Neural progenitor cell (in vitro differentiated cells): Measurements from ENCODE around the gene SPOCK1. TPM values are rescaled to one million over a fixed set of nuclear protein-coding genes. Genes with fewer than 3 reads are reported as not detected.

Experiments used
- DNase-seq: peaks from one replicate; pipeline ENCODE4 v3.0.0-alpha.2; 2016; ENCODE audit warnings: low spot score
- H2AFZ ChIP-seq: fragments of 200-600 bp; sonication (generic); replicated peaks from 2 replicates; pipeline ENCODE4 v1.6.1; 2016; ENCODE audit warnings: antibody characterized with exemption
- H3F3A ChIP-seq: fragments of 200-600 bp; sonication (generic); 2 replicates; pipeline ENCODE4 v1.6.1; 2016; ENCODE audit warnings: antibody characterized with exemption, low read depth
- H3K27ac ChIP-seq: fragments of 200-600 bp; sonication (generic); 2 replicates; pipeline ENCODE4 v1.5.1; 2016; ENCODE audit warnings: mild to moderate bottlenecking
- H3K27me3 ChIP-seq: fragments of 200-600 bp; sonication (generic); 2 replicates; pipeline ENCODE4 v1.6.1; 2016; ENCODE audit warnings: mild to moderate bottlenecking, moderate library complexity
- H3K36me3 ChIP-seq: fragments of 200-600 bp; sonication (generic); 2 replicates; pipeline ENCODE4 v1.5.1; 2016
- H3K4me1 ChIP-seq: fragments of 200-600 bp; sonication (generic); 2 replicates; pipeline ENCODE4 v1.6.1; 2016; ENCODE audit warnings: mixed run types
- H3K4me2 ChIP-seq: fragments of 200-600 bp; sonication (generic); 2 replicates; pipeline ENCODE4 v1.6.1; 2016
- H3K4me3 ChIP-seq: fragments of 200-600 bp; sonication (generic); 2 replicates; pipeline ENCODE4 v1.5.1; 2016
- H3K79me2 ChIP-seq: fragments of 200-600 bp; sonication (generic); 2 replicates; pipeline ENCODE4 v1.6.1; 2016; ENCODE audit warnings: low read depth
- H3K9ac ChIP-seq: fragments of 200-600 bp; sonication (generic); 2 replicates; pipeline ENCODE4 v1.6.1; 2016
- H3K9me3 ChIP-seq: fragments of 200-600 bp; sonication (generic); 2 replicates; pipeline ENCODE4 v1.5.1; 2016; ENCODE audit warnings: low read depth
- H4K20me1 ChIP-seq: fragments of 200-600 bp; sonication (generic); 2 replicates; pipeline ENCODE4 v1.6.1; 2016; ENCODE audit warnings: low read depth
- H3K27ac Mint-ChIP-seq: 3 replicates; pipeline ENCODE4 v1.8.0; 2021; ENCODE audit warnings: mixed read lengths
- H3K27me3 Mint-ChIP-seq: 2 replicates; pipeline ENCODE4 v1.8.0; 2022; ENCODE audit warnings: low read depth, mild to moderate bottlenecking, inconsistent platforms, moderate library complexity, mixed read lengths; ENCODE audit not compliant: insufficient read depth
- H3K36me3 Mint-ChIP-seq: 3 replicates; pipeline ENCODE4 v1.8.0; 2021; ENCODE audit warnings: mixed read lengths
- H3K4me1 Mint-ChIP-seq: 3 replicates; pipeline ENCODE4 v1.8.0; 2021; ENCODE audit warnings: mixed read lengths
- H3K4me3 Mint-ChIP-seq: 3 replicates; pipeline ENCODE4 v1.8.0; 2021; ENCODE audit warnings: mild to moderate bottlenecking, moderate library complexity, mixed read lengths
- H3K9me3 Mint-ChIP-seq: 3 replicates; pipeline ENCODE4 v1.8.0; 2020; ENCODE audit warnings: mixed read lengths
- CTCF ChIP-seq: fragments of 200-600 bp; sonication (generic); IDR thresholded peaks from 2 replicates; pipeline ENCODE4 v1.5.1; 2017; ENCODE audit warnings: antibody characterized with exemption, mild to moderate bottlenecking
- EZH2 ChIP-seq: fragments of 200-600 bp; sonication (generic); IDR thresholded peaks from 2 replicates; pipeline ENCODE4 v1.6.1; 2017; ENCODE audit warnings: antibody characterized with exemption, mild to moderate bottlenecking, moderate library complexity
- EZH2phosphoT487 ChIP-seq: fragments of 200-600 bp; sonication (generic); IDR thresholded peaks from 2 replicates; pipeline ENCODE4 v1.6.1; 2017; ENCODE audit warnings: antibody characterized with exemption
- total RNA-seq: library from RNA; depleted of rRNA; stranded (reverse); fragments of >200 nt; gene quantifications from 2 replicates; pipeline ENCODE4 v1.2.3, GENCODE V29; 2015; ENCODE audit warnings: low replicate concordance

The SPOCK1 gene
- total RNA-seq, 1 donor from 2014 or later, result 6.9 TPM

- Histone ChIP-seq H3K27ac (no peak overlapping the region), H3K4me3 (no peak overlapping the region), H3K4me2 (no peak overlapping the region), H3K4me1 (no peaks in the 10 kb centered on the region), H4K20me1 (no peaks in the 10 kb centered on the region), H3K79me2 (no peaks in the 10 kb centered on the region), H3K9ac (no peak overlapping the region), H3K27me3 (no peaks in the 10 kb centered on the region), H3F3A (no peaks in the 10 kb centered on the region), H2AFZ (no peak overlapping the region), H3K9me3 (no peaks in the 10 kb centered on the region), H3K36me3 (no peaks in the 10 kb centered on the region)
- no peaks in the 10 kb centered on the region for H3K4me1 Mint-ChIP-seq
- no peaks in the 10 kb centered on the region for H3K9me3 Mint-ChIP-seq
- no peaks in the 10 kb centered on the region for H3K36me3 Mint-ChIP-seq
- peaks cover 5% of the 10 kb centered on the region for H3K27me3 Mint-ChIP-seq
- no peak for DNase-seq
- H3K27ac Mint-ChIP-seq, result no peak overlapping the region
- H3K4me3 Mint-ChIP-seq, result no peak overlapping the region
- TF ChIP-seq EZH2phosphoT487, result no peak
- no peak for TF ChIP-seq CTCF
- no peak for TF ChIP-seq EZH2
These were observed 143.0 kb downstream of the SPOCK1 start for GRCh38 chr5:137356127-137356526.

GRCh38 chr5:137355708-137356107 lies 143.4 kb downstream of the SPOCK1 start:
- Histone ChIP-seq H3K4me2 (no peak overlapping the region), H3K4me1 (no peaks in the 10 kb centered on the region), H3K9me3 (no peaks in the 10 kb centered on the region), H3K9ac (no peak overlapping the region), H3K79me2 (no peaks in the 10 kb centered on the region), H3F3A (no peaks in the 10 kb centered on the region), H3K4me3 (no peak overlapping the region), H2AFZ (no peak overlapping the region), H4K20me1 (no peaks in the 10 kb centered on the region), H3K27me3 (no peaks in the 10 kb centered on the region), H3K36me3 (no peaks in the 10 kb centered on the region), H3K27ac (no peak overlapping the region)
- Mint-ChIP-seq H3K4me1 (no peaks in the 10 kb centered on the region), H3K36me3 (no peaks in the 10 kb centered on the region), H3K4me3 (no peak overlapping the region), H3K27me3 (peaks cover 5% of the 10 kb centered on the region), H3K27ac (no peak overlapping the region), H3K9me3 (no peaks in the 10 kb centered on the region)
- DNase-seq, result no peak
- no peak for TF ChIP-seq EZH2
- TF ChIP-seq CTCF, result no peak
- no peak for TF ChIP-seq EZH2phosphoT487

- no peaks in the 10 kb centered on the region for H3K9me3 Mint-ChIP-seq
- H3K36me3 Mint-ChIP-seq, result no peaks in the 10 kb centered on the region
- peaks cover 6% of the 10 kb centered on the region for H3K27me3 Mint-ChIP-seq
- Histone ChIP-seq H3K27ac (no peak overlapping the region), H3K36me3 (no peaks in the 10 kb centered on the region), H3K9me3 (no peaks in the 10 kb centered on the region), H3K4me2 (no peak overlapping the region), H3K27me3 (no peaks in the 10 kb centered on the region), H3K9ac (no peak overlapping the region), H3K79me2 (no peaks in the 10 kb centered on the region), H4K20me1 (no peaks in the 10 kb centered on the region), H3K4me1 (no peaks in the 10 kb centered on the region), H2AFZ (no peak overlapping the region), H3F3A (no peaks in the 10 kb centered on the region), H3K4me3 (no peak overlapping the region)
- peaks cover 6% of the 10 kb centered on the region for H3K4me1 Mint-ChIP-seq
- TF ChIP-seq EZH2 (no peak), CTCF (no peak), EZH2phosphoT487 (no peak)
- H3K4me3 Mint-ChIP-seq, result no peak overlapping the region
- DNase-seq, result no peak
- no peak overlapping the region for H3K27ac Mint-ChIP-seq
These were observed 147.0 kb downstream of the SPOCK1 start for GRCh38 chr5:137352095-137352494.

- no peak overlapping the region for H2AFZ ChIP-seq
- no peaks in the 10 kb centered on the region for H4K20me1 ChIP-seq
- no peaks in the 10 kb centered on the region for H3K36me3 ChIP-seq
- Mint-ChIP-seq H3K36me3 (no peaks in the 10 kb centered on the region), H3K4me3 (no peak overlapping the region), H3K9me3 (no peaks in the 10 kb centered on the region), H3K4me1 (peaks cover 19% of the 10 kb centered on the region), H3K27ac (no peak overlapping the region), H3K27me3 (peaks cover 8% of the 10 kb centered on the region)
- no peak overlapping the region for H3K4me2 ChIP-seq
- no peaks in the 10 kb centered on the region for H3K79me2 ChIP-seq
- H3K27ac ChIP-seq, result no peak overlapping the region
- DNase-seq, result no peak
- TF ChIP-seq EZH2phosphoT487 (no peak), EZH2 (no peak), CTCF (no peak)
- H3K9me3 ChIP-seq, result no peaks in the 10 kb centered on the region
- no peaks in the 10 kb centered on the region for H3K27me3 ChIP-seq
- H3K4me1 ChIP-seq, result peaks cover 11% of the 10 kb centered on the region
- H3F3A ChIP-seq, result peaks cover 9% of the 10 kb centered on the region
- H3K4me3 ChIP-seq, result no peak overlapping the region
- H3K9ac ChIP-seq, result no peak overlapping the region
These were observed 148.3 kb downstream of the SPOCK1 start for GRCh38 chr5:137350791-137351190.
